Activated effector memory CD4-positive, alpha-beta T cell treated with Interleukin-2 at 50 U/mL for 16 hours (primary cell): ENCODE results near the gene NNAT.

Experiments
- DNase-seq: peaks from one replicate; pipeline ENCODE4 v3.0.0-alpha.2; 2020

NNAT gene

DNA sequence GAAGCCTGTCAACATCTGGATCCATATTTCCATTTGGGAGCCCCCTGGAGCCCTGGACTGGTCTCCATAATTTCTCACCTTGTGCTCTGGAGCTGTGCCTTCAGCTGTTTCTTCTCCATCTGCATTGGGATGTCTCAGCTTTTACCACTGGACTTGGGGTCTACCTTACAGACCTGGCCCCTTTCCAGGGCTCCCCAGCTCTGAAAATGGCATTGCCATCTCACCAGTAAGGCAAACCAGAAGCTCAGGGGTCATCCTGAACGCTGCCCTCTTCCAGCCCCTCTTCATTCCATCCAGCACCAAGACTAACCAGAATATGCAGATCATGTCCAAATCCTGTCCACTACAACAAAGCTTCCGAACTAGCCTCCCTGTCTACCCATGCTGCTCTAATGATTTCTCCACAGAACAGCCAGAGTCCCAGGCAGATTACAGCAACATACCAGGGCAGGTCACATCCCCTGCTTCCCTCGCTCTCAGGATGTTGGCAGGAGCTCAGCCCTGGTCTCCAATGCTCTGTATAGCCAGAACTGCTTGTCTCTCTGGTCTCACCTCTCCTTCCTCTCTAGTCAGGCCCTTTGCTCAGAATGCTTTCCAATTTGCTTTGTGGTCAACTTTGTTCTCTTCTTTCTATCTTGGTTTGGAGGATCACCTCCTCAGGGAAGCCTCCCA, 17.7 kb upstream of the NNAT start:
- DNase-seq: no peak

DNA sequence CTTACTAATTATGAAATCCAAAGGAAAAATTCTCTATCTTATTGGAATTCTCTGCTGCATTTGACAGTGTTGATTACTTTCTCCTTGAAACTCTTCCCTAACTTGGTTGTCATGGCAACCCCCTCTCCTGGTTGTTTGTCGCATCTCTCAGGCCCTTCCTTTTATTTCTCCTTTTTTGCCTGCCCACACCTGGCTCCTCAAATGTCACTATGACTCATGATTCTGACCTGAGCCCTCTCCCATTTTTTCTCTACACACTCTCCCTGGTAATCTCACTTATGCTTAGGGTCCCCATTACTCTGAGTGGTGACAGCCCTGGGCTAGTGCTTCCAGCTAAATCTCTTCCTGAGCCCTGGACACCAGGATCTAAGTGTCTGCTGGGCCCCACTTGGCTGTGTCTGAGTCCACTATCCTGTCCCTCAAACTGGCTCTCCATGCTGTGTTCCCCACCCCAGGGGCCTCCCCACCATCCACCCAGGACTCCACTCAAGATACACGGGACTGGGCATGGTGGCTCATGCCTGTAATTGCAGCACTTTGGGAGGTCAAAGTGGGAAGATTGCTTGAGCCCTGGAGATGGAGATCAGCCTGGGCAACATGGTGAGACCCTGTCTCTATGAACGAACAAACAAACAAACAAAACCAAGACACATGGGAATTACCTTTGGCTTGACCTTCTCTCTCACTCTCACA, 16.5 kb upstream of the NNAT start:
- DNase-seq: no peak

GRCh38 chr20:37505263-37506151, 15.5 kb upstream of the NNAT start:
- DNase-seq: no peak

DNA sequence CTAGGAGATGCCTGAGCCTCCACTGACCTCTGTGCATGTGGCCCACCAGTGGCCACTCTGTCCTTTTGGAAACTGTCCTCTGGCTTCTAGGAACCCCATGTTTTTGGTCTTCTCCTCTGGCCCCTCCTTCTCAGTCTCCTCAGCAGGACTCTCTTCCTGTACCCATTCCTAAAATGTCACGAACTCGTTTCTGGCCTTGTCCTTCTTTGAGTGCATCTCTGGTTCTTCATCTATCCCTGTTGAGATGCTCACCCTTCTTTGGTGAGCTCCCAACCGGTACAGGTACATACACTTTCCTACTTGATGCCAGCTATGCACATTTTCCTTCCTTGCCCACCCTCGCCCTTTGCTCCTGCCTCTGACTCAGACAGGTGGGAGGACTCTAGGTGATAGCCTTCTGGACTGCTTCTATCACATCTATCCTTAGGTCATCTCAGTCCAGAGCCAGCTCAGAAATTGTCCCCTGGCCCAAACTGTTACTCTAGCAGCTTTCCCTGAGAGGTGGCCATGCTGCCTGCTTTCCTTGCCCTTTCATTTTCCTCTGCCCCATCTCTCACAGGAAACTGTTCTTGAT, 14.8 kb upstream of the NNAT start:
- no peak for DNase-seq

- DNase-seq: no peak
These were observed 10.8 kb upstream of the NNAT start for GRCh38 chr20:37510226-37510625.

DNA sequence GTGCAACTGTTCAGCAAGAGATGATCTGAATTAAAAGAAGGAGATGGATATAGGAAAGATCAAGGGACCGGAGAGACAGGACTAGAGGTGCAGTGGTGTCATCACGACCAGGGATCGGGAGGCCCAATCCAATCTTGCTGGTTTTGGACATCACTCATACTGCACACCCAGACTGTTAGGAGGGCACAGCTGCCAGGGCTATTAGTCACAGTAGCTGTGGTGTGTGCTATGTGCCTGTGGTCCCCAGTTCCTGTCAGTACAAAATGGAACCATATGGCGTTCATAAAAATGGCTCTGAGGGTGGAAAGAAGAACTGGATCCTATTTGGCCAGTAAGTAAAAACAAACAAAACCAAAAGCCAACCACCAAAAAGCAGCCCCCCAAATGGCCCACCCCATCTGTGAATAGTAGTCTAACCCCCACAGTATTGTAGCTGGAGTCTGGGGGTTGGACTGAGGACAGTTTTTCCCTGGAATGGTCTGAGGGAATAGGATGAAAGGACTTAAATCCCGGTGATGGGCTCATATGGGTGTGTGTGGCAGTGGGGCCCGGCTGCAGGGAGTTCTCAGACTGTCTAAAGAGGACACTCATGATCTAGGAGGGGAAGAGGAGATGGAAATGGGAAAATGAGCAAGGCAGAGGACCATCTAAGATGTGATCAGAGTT, 9.3 kb upstream of the NNAT start:
- no peak for DNase-seq

DNA sequence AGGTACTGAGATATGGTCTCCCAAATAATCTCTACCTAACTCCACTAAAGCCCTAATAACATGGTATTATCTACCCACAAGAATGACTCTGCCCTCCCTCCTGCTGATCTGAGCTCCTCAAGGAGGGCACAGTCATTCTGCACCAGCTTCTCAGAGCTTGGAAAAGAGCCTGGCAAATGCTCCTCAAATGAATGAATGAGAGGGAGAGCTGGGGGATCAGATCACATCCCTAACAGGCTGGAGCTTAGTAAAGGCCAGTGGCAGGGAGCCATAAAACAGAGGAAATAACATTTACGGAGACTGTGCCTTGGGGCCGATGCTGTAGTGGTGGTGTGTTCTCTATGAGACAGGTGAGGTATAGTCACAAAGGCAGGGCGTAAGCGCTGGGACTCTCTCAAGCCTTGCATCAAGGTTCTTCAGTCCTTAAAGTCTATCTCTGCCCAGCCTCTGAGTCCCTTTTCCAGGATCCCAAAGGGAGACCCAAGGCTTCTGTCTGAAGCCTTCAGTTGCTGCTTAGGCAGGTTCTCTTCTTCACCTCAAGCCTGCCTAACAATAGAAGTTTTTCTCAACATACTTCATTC, 7.2 kb upstream of the NNAT start:
- DNase-seq: no peak

- DNase-seq: no peak
These were observed 5.2 kb upstream of the NNAT start for GRCh38 chr20:37515876-37516275.

GRCh38 chr20:37516811-37517750, 4.0 kb upstream of the NNAT start:
- DNase-seq: no peak

- DNase-seq: no peak
These were observed 3.0 kb upstream of the NNAT start for GRCh38 chr20:37518059-37518458.

DNA sequence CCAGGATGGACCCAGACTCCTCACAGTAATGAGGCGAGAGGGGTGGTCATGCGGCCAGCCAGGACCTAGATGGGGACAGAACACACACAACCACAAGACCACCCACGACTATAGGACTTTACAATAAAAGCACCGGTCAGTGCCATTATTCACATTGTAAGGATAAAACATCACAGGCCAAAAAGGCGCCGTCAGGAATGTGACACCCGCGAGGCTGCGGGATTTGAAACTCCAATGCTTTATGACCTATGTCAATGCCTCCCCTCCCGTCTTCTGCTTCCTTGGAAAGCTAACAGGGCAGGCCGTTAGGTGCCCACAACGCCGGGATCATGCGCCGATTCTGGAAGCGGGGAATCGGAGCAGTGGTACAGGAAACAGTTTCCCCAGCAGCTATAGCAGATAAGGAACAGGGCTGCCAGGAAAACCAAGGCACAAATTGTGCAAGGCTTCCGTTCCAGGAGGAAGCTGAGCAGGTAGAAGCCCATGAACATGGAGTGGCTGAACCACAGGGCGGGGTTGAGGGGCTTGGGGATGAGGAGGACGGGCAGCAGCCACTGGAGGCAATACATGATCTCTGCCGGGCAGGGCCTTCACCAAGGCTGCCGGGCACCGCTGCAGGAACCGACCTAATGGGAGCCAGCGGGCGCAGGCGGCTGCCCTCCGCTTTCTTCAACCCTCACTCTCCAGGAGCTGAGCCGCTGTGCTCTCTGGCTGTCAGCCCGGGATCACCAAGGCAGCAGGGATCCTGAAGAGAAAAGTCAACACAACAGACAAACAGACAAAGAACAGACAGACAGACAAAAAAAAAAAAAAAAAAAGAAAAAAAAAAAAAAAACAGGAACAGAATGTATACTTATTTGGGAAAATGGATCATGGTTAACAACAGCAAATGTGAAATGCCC, 2.2 kb upstream of the NNAT start:
- DNase-seq: no peak

GRCh38 chr20:37519508-37520418, 1.3 kb upstream of the NNAT start:
- no peak for DNase-seq

DNA sequence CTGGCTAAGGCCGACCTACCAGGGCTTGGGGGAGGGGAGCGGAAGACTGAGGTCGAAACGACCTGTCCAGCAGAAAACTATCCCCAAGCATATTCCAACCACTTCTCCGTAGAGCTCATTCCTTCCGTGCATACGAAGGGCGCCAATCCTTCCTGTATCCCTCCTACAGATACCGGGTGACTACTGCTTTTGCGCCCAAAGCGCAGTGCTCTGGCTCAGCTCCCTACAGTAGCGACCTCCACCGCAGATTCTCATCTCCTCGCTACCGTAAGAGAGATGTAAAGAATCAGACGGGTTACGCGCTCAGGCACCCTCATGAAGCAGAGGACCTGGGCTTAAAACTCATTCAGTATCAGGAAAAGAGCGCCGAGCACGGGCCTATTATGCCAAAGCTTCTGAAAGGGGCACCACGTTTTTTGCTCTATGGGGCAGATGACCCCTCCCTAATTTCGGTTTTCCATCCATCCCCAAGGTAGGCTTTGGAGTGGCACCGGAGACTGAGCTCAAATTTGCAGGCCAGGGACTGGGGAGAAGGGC, 563 bp upstream of the NNAT start:
- no peak for DNase-seq

GRCh38 chr20:37522260-37523011, 1.4 kb downstream of the NNAT start:
- DNase-seq: no peak

DNA sequence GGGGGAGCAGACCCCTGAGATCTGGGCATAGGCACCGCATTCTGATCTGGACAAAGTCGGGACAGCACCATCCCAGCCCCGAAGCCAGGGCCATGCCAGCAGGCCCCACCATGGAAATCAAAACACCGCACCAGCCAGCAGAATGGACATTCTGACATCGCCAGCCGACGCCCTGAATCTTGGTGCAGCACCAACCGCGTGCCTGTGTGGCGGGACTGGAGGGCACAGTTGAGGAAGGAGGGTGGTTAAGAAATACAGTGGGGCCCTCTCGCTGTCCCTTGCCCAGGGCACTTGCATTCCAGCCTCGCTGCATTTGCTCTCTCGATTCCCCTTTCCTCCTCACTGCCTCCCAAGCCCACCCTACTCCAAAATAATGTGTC, 2.0 kb downstream of the NNAT start:
- no peak for DNase-seq

- DNase-seq: no peak
These were observed 3.1 kb downstream of the NNAT start for GRCh38 chr20:37523911-37524700.
